Measurements from ENCODE around the gene AP1AR.

GRCh38 chr4:112230879-112231778 is 458 bp upstream of the AP1AR start:
- TF ChIP-seq CTCF (IDR thresholded peaks at IDR 0.05) (no peak), POLR2A (IDR thresholded peaks at IDR 0.05) (no peak)

Data from heart left ventricle (tissue), 13 donors.